Activated naive CD8-positive, alpha-beta T cell treated with anti-CD3 and anti-CD28 coated beads, Interleukin-2, amount 50 U/mL, for 24 hours (primary cell): Measurements from ENCODE around the gene LRG1.
A peak's percentile ranks its signal among the peaks of the same experiment; 100 is the strongest.

Experiments used
- ATAC-seq: fragments of 150-1000 bp; cut with Tn5 transposase; one replicate; pipeline ENCODE4 v1.10.0; 2021
- DNase-seq: peaks from one replicate; pipeline ENCODE4 v3.0.0; 2021
- H3K27ac Mint-ChIP-seq: one replicate; pipeline ENCODE4 v1.8.0; 2021; ENCODE audit warnings: mild to moderate bottlenecking, mixed read lengths
- H3K27me3 Mint-ChIP-seq: one replicate; pipeline ENCODE4 v1.8.0; 2021; ENCODE audit warnings: mixed read lengths
- H3K36me3 Mint-ChIP-seq: one replicate; pipeline ENCODE4 v1.8.0; 2021; ENCODE audit warnings: low read depth, mixed read lengths
- H3K4me1 Mint-ChIP-seq: one replicate; pipeline ENCODE4 v1.8.0; 2021; ENCODE audit warnings: mixed read lengths
- H3K4me3 Mint-ChIP-seq: one replicate; pipeline ENCODE4 v1.8.0; 2021; ENCODE audit warnings: mild to moderate bottlenecking, moderate library complexity, mixed read lengths
- H3K9me3 Mint-ChIP-seq: one replicate; pipeline ENCODE4 v1.8.0; 2021; ENCODE audit warnings: mixed read lengths

LRG1 gene

GRCh38 chr19:4504891-4505569, 34.8 kb downstream of the LRG1 start:
- Mint-ChIP-seq H3K36me3 (peaks cover 4% of the 10 kb centered on the region), H3K9me3 (no peaks in the 10 kb centered on the region), H3K4me1 (peaks cover 19% of the 10 kb centered on the region), H3K27ac (no peak overlapping the region), H3K27me3 (no peaks in the 10 kb centered on the region), H3K4me3 (no peak overlapping the region)
- peak; percentile 38 for ATAC-seq
- peak; percentile 12 for DNase-seq

- H3K27me3 Mint-ChIP-seq: no peaks in the 10 kb centered on the region
- peaks cover 4% of the 10 kb centered on the region for H3K36me3 Mint-ChIP-seq
- H3K27ac Mint-ChIP-seq: no peak overlapping the region
Observed at GRCh38 chr19:4504297-4504701, 35.5 kb downstream of the LRG1 start.

GRCh38 chr19:4503825-4504170, 36.0 kb downstream of the LRG1 start:
- no peaks in the 10 kb centered on the region for H3K9me3 Mint-ChIP-seq
- no peaks in the 10 kb centered on the region for H3K27me3 Mint-ChIP-seq
- no peak overlapping the region for H3K27ac Mint-ChIP-seq
- ATAC-seq: no peak
- no peak overlapping the region for H3K4me3 Mint-ChIP-seq
- H3K36me3 Mint-ChIP-seq: peaks cover 4% of the 10 kb centered on the region
- no peak for DNase-seq
- peaks cover 19% of the 10 kb centered on the region for H3K4me1 Mint-ChIP-seq

More at GRCh38 chr19:4504297-4504701, 35.5 kb downstream of the LRG1 start:
- Mint-ChIP-seq H3K4me3 (no peak overlapping the region), H3K9me3 (no peaks in the 10 kb centered on the region), H3K4me1 (peaks cover 19% of the 10 kb centered on the region)
- no peak for DNase-seq
- no peak for ATAC-seq

DNA sequence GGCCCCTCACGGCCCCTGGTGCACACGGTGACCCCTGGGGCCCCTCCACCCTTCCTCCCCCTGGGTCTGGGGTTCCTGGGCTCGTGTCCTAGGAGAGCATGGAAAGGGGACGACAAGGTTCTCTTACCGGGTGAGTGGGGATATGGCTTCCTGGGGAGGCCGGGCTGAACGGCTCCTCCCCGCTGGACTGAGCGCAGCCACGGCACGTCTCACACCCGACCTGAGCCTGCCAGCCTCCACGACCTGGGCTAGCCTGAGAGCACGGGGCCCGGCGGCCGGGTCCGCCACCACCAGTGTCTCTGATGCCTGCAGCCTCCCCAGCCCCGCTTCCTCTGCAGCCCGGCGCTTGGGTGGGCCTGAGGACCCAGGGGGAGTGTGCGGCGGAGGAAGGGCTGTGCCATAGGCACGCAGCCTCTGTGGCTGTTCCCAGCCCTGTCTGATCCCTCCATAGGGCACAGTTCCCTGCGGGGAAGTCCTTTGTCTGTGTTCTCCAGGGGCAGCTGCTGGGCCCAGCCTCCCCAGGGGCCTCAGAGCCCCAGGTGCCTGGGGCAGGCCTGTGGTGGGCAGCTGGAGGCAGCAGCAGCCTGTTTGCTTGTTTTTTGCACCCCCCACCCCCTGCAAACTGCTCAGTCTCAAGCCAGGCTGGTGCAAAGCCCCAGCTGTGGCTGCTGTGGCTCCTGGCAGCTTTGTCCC, 36.6 kb downstream of the LRG1 start:
- Mint-ChIP-seq H3K36me3 (peaks cover 4% of the 10 kb centered on the region), H3K9me3 (no peaks in the 10 kb centered on the region), H3K4me1 (peaks cover 19% of the 10 kb centered on the region), H3K27ac (no peak overlapping the region), H3K4me3 (no peak overlapping the region), H3K27me3 (no peaks in the 10 kb centered on the region)
- DNase-seq (no peak), ATAC-seq (no peak)

DNA sequence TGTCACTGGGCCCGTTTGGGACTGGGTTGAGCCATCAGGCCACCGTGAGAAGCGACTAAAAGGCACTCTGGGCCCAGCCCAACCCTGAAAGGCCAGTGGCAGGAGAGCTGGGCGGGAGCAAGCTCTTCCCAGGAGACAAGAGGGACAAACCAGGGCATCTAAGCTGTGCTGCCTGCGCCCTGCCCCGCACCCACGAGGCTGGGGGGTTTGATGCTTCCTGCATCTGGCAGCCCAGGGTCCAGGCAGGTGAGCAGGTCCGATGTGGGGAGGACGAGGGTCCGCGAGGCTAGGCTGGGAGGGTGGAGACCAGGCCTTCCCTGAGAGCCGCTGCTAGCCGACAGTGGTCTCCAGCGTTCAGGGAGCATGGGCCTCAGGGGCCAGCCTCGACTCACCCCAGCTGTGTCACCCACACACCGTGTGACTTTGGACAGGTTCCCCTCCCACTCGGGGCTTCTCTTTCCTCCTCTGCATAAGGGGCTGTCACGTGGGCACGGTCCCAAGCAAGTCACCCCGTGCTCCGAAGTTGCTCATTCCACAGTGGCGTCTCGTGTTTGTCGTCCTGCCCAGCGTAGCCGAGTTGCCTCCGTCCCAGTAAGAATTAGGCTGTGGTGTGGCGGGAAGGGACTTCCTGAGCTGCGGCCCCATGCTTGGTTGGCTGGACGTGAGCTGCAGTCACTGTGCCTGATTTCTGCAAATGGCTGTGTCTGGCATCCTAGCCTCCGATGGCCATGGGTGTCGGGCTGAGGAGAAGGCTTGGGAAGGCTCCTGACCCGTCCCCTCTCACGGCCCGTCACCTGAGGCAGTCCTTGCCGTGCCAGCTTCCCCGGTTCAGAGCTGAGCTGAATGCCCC, 37.3 kb downstream of the LRG1 start:
- Mint-ChIP-seq H3K9me3 (no peaks in the 10 kb centered on the region), H3K27ac (no peak overlapping the region), H3K36me3 (peaks cover 4% of the 10 kb centered on the region), H3K4me3 (no peak overlapping the region), H3K4me1 (peaks cover 19% of the 10 kb centered on the region), H3K27me3 (no peaks in the 10 kb centered on the region)
- DNase-seq: no peak
- ATAC-seq: no peak

- DNase-seq (no peak), ATAC-seq (no peak)
- Mint-ChIP-seq H3K27ac (no peak overlapping the region), H3K4me3 (no peak overlapping the region), H3K9me3 (no peaks in the 10 kb centered on the region), H3K4me1 (peaks cover 18% of the 10 kb centered on the region), H3K27me3 (no peaks in the 10 kb centered on the region), H3K36me3 (peaks cover 4% of the 10 kb centered on the region)
Observed at GRCh38 chr19:4501691-4502090, 38.1 kb downstream of the LRG1 start.

DNA sequence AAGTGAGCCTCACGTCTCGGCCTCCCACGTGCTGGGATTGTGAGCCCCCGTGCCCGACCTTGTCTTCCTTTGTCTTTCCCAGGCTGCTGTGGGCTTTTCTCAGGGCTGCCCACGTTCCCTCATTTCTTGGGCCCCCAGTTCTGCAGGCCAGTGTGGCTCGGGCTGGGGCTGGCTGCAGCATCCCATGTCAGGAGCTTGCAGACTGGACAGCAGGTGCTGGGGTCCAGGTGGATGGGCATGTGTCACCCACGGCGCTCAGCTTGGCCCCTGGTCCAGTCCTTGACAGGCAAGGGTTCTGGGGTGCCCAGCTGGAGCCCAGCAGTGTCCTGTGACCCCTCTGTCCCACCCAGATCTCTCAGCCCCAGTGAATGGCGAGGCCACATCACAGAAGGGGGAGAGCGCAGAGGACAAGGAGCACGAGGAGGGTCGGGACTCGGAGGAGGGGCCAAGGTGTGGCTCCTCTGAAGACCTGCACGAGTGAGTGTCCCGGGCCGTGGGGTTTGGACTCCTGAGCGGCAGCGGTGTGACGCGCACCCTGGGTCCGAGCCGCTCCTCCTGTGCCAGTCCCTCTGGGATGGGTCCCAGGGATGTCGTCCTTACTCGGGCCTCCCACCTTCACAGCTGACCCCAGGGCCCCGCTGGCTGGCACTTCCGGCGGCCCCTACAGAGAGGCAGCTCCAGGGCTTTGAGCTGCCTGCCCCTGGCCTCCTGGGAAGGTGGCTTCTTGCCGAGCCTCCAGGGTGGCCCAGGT, 38.8 kb downstream of the LRG1 start:
- peaks cover 11% of the 10 kb centered on the region for H3K4me1 Mint-ChIP-seq
- no peaks in the 10 kb centered on the region for H3K27me3 Mint-ChIP-seq
- no peak for ATAC-seq
- H3K9me3 Mint-ChIP-seq: no peaks in the 10 kb centered on the region
- no peak for DNase-seq
- no peaks in the 10 kb centered on the region for H3K36me3 Mint-ChIP-seq
- H3K4me3 Mint-ChIP-seq: no peak overlapping the region
- H3K27ac Mint-ChIP-seq: no peak overlapping the region

DNA sequence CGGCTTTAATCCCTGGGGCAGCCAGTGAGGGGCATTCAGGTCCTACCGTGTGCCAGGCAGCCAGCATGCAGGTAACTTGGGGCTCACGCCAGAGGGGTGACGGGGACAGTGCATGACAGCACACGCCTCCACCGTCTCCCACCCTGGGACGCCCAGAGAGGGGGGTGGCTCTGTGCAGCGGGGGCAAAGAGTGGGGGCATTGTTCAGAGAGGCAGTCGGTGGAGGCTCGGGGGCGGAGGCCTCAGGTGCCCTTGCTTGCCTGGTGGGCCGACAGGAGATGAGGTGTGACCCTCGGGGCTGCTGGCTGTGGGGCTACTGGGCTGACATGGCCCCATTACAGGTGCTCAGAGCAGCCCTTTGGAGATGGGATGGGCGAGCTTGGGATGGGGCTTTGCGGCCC, 40.0 kb downstream of the LRG1 start:
- Mint-ChIP-seq H3K36me3 (no peaks in the 10 kb centered on the region), H3K27ac (no peak overlapping the region), H3K4me1 (peaks cover 2% of the 10 kb centered on the region), H3K27me3 (no peaks in the 10 kb centered on the region), H3K4me3 (no peak overlapping the region), H3K9me3 (no peaks in the 10 kb centered on the region)
- ATAC-seq (no peak), DNase-seq (no peak)

DNA sequence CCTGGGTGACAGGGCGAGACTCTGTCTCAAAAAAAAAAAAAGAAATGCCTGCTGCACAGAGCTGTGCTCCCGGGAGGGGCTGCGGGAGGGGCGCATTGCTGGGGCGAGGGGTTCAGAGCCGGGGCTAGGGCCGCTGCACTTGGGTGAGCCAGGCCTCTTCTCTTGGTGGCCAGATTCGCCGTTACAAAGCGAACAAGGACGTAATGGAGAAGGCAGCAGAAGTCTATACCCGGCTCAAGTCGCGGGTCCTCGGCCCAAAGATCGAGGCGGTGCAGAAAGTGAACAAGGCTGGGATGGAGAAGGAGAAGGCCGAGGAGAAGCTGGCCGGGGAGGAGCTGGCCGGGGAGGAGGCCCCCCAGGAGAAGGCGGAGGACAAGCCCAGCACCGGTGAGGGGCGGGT, 40.5 kb downstream of the LRG1 start:
- no peaks in the 10 kb centered on the region for H3K4me1 Mint-ChIP-seq
- H3K4me3 Mint-ChIP-seq: no peak overlapping the region
- DNase-seq (no peak), ATAC-seq (no peak)
- no peaks in the 10 kb centered on the region for H3K27me3 Mint-ChIP-seq
- H3K36me3 Mint-ChIP-seq: no peaks in the 10 kb centered on the region
- no peak overlapping the region for H3K27ac Mint-ChIP-seq
- no peaks in the 10 kb centered on the region for H3K9me3 Mint-ChIP-seq

DNA sequence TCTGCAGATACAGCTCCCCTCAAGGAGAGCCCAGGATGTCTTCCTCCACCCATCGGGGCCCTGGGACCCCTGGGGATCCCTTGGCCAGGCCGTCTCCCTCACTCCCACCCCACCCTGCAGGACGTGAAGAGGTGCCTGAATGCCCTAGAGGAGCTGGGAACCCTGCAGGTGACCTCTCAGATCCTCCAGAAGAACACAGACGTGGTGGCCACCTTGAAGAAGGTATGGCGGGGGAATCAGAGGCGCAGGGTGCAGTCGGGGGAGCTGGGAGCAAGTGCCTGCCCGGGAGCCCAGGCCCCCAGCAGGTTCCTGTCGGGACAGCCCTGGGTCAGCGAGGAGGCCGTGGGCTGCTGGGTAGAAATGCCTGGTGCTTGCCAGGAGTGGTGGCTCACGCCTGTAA, 41.1 kb downstream of the LRG1 start:
- no peak for ATAC-seq

GRCh38 chr19:4497770-4498389, 42.0 kb downstream of the LRG1 start:
- no peaks in the 10 kb centered on the region for H3K36me3 Mint-ChIP-seq
- DNase-seq (no peak), ATAC-seq (no peak)
- no peaks in the 10 kb centered on the region for H3K4me1 Mint-ChIP-seq
- no peak overlapping the region for H3K4me3 Mint-ChIP-seq
- no peaks in the 10 kb centered on the region for H3K27me3 Mint-ChIP-seq
- no peaks in the 10 kb centered on the region for H3K9me3 Mint-ChIP-seq
- no peak overlapping the region for H3K27ac Mint-ChIP-seq

More for the DNA sequence above, 41.1 kb downstream of the LRG1 start:
- Mint-ChIP-seq H3K27me3 (no peaks in the 10 kb centered on the region), H3K36me3 (no peaks in the 10 kb centered on the region), H3K27ac (no peak overlapping the region), H3K9me3 (no peaks in the 10 kb centered on the region), H3K4me1 (no peaks in the 10 kb centered on the region), H3K4me3 (no peak overlapping the region)
- DNase-seq: no peak

DNA sequence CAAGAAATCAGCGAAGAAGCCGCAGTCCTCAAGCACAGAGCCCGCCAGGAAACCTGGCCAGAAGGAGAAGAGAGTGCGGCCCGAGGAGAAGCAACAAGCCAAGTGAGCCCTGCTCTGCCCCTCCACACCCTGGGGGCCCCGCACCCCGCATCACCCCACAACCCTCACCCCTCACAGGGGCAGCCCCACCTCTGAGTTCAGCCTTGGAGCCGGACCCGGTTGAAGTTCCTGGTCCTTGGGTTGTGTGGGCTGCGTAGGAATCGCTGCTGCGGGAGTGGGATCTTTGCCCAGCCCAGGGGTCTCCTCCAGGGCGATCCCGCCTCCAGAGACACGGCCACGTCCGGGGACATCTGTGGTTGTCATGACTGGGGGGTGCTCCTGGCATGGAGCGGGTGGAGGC, 43.5 kb downstream of the LRG1 start:
- Mint-ChIP-seq H3K27ac (no peak overlapping the region), H3K9me3 (no peaks in the 10 kb centered on the region), H3K4me3 (no peak overlapping the region), H3K27me3 (no peaks in the 10 kb centered on the region), H3K36me3 (no peaks in the 10 kb centered on the region), H3K4me1 (no peaks in the 10 kb centered on the region)
- no peak for DNase-seq
- no peak for ATAC-seq

- no peaks in the 10 kb centered on the region for H3K9me3 Mint-ChIP-seq
Observed at GRCh38 chr19:4495471-4495870, 44.4 kb downstream of the LRG1 start.

GRCh38 chr19:4494691-4495064, 45.2 kb downstream of the LRG1 start:
- no peaks in the 10 kb centered on the region for H3K27me3 Mint-ChIP-seq
- no peak for DNase-seq
- no peak overlapping the region for H3K4me3 Mint-ChIP-seq
- ATAC-seq: no peak
- H3K27ac Mint-ChIP-seq: no peak overlapping the region
- H3K9me3 Mint-ChIP-seq: no peaks in the 10 kb centered on the region
- H3K4me1 Mint-ChIP-seq: no peaks in the 10 kb centered on the region
- peaks cover 6% of the 10 kb centered on the region for H3K36me3 Mint-ChIP-seq

More at GRCh38 chr19:4495471-4495870, 44.4 kb downstream of the LRG1 start:
- Mint-ChIP-seq H3K4me3 (no peak overlapping the region), H3K27me3 (no peaks in the 10 kb centered on the region), H3K36me3 (peaks cover 1% of the 10 kb centered on the region), H3K4me1 (no peaks in the 10 kb centered on the region), H3K27ac (no peak overlapping the region)
- DNase-seq (no peak), ATAC-seq (peak; percentile 25)
